ENCODE data around the gene LPIN2.
A peak's percentile ranks its signal among the peaks of the same experiment; 100 is the strongest.
"Not testable (repeated sequence)": the region's sequence is repeated elsewhere in the genome, so short reads cannot be mapped to it uniquely, and the experiment has no call there.

The LPIN2 gene

GRCh38 chr18:3005462-3005861 is 7.5 kb downstream of the LPIN2 start:
- no peak for DNase-seq

- DNase-seq: not testable (repeated sequence)
Measured at GRCh38 chr18:3003766-3004165, 9.2 kb downstream of the LPIN2 start.

GRCh38 chr18:3002732-3003131 is 10.2 kb downstream of the LPIN2 start:
- DNase-seq: no peak

- no peak for DNase-seq
Measured at GRCh38 chr18:2998644-2999043, 14.3 kb downstream of the LPIN2 start.

- no peak for DNase-seq
Measured at GRCh38 chr18:2997846-2998564, 14.9 kb downstream of the LPIN2 start.

- DNase-seq: no peak
Measured at GRCh38 chr18:2997429-2997828, 15.5 kb downstream of the LPIN2 start.

- no peak for DNase-seq
Measured at GRCh38 chr18:2994603-2995432, 18.1 kb downstream of the LPIN2 start.

GRCh38 chr18:2994020-2994589 is 18.8 kb downstream of the LPIN2 start:
- no peak for DNase-seq

- no peak for DNase-seq
Measured at GRCh38 chr18:2992995-2993877, 19.7 kb downstream of the LPIN2 start.

GRCh38 chr18:2990956-2991640 is 21.8 kb downstream of the LPIN2 start:
- no peak for DNase-seq

- DNase-seq: peak; percentile 52
Measured at GRCh38 chr18:2987876-2988790, 24.8 kb downstream of the LPIN2 start.

GRCh38 chr18:2986150-2986865 is 26.6 kb downstream of the LPIN2 start:
- DNase-seq: no peak

- DNase-seq: peak; percentile 20
Measured at GRCh38 chr18:2985628-2986027, 27.3 kb downstream of the LPIN2 start.

GRCh38 chr18:2984703-2985261 is 28.2 kb downstream of the LPIN2 start:
- DNase-seq: no peak

- no peak for DNase-seq
Measured at GRCh38 chr18:2984091-2984490, 28.9 kb downstream of the LPIN2 start.

- DNase-seq: no peak
Measured at GRCh38 chr18:2983296-2983695, 29.6 kb downstream of the LPIN2 start.

- no peak for DNase-seq
Measured at GRCh38 chr18:2982452-2983269, 30.3 kb downstream of the LPIN2 start.

- no peak for DNase-seq
Measured at GRCh38 chr18:2982022-2982421, 30.9 kb downstream of the LPIN2 start.

GRCh38 chr18:2981212-2981728 is 31.7 kb downstream of the LPIN2 start:
- DNase-seq: peak; percentile 39

All from NCI-H226 (cell line).